IPS-15b (cell line): Measurements from ENCODE around the gene PRDM16.
"Not testable (repeated sequence)": the region's sequence is repeated elsewhere in the genome, so short reads cannot be mapped to it uniquely, and the experiment has no call there.

Experiments
- H3K27me3 ChIP-seq: one replicate; pipeline ENCODE4 v1.6.1; 2013; ENCODE audit warnings: low read length; ENCODE audit not compliant: control insufficient read depth, insufficient read depth
- H3K36me3 ChIP-seq: one replicate; pipeline ENCODE4 v1.6.1; 2013; ENCODE audit warnings: low read length; ENCODE audit not compliant: control insufficient read depth, insufficient read depth
- H3K4me1 ChIP-seq: one replicate; pipeline ENCODE4 v1.6.1; 2013; ENCODE audit warnings: mild to moderate bottlenecking, low read length; ENCODE audit not compliant: control insufficient read depth, insufficient read depth
- H3K4me3 ChIP-seq: one replicate; pipeline ENCODE4 v1.5.1; 2013; ENCODE audit warnings: low read depth, low read length
- H3K9ac ChIP-seq: one replicate; pipeline ENCODE4 v1.6.1; 2013; ENCODE audit warnings: low read depth, mild to moderate bottlenecking, low read length
- H3K9me3 ChIP-seq: one replicate; pipeline ENCODE4 v1.6.1; 2013; ENCODE audit warnings: mild to moderate bottlenecking, low read length; ENCODE audit not compliant: control insufficient read depth, insufficient read depth

Gene PRDM16

GRCh38 chr1:3282186-3282585 is 213.2 kb downstream of the PRDM16 start:
- H3K9ac ChIP-seq, result no peak overlapping the region
- H3K9me3 ChIP-seq, result no peaks in the 10 kb centered on the region
- no peaks in the 10 kb centered on the region for H3K36me3 ChIP-seq
- no peaks in the 10 kb centered on the region for H3K27me3 ChIP-seq
- H3K4me3 ChIP-seq, result no peak overlapping the region
- H3K4me1 ChIP-seq, result no peaks in the 10 kb centered on the region

DNA sequence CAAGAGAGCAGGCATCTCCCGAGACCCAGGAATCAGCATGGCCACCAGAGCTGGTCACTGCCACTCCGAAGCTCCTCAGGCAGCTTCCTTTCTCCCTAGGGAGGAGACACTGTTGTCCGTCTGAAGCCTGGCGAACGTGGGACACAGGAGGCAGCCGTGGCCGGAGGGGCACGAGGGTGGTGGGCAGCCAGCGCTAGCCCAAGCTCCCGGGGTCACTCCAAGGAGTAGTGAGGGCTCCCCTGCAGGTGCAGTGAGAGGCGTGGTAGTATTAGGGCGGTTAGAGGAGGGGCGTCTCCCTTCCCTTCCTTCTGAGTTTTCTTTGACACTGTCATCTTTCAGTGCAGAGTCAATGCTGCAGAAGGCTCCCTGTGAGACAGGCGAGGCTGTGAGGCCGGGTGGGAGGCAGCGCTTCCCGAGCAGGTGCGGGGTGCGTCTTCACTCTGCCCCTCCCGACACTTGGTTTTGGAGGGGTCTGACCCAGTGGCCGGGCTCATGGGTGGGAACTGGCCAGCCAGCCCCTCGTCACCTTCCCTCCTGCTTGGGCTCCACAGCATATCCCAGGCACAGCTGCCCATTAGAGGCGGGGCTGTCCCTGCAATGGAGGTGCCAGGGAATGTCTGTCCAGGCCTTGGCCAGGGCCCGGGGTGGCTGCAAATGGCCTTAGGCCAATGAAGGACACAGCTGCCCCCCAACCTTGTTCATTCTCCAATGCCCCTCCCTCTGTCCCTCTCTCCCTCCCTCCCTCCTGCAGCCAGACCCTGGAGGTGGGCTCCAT is 213.8 kb downstream of the PRDM16 start:
- Histone ChIP-seq H3K9ac (no peak overlapping the region), H3K36me3 (no peaks in the 10 kb centered on the region), H3K9me3 (no peaks in the 10 kb centered on the region), H3K4me3 (no peak overlapping the region), H3K4me1 (no peaks in the 10 kb centered on the region), H3K27me3 (no peaks in the 10 kb centered on the region)

DNA sequence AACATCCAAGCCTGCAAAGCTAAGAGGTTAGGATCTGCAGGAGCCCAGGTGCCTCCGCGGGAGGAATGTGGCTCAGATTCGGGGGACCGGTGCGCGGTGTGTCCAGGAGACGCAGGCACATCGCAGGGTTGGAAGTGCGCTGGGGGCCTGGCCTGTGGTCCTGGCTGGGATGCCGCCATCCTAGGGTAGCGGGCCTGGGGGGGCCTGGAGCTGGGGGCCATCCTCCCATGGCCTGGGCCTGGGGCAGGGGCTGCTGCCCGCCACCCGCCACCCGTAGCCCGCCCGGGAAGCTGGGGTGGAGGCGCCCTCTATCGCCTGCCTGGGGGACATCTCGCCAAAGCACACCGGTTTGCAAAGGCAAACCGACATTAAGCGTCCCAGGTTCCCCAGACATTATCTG is 214.8 kb downstream of the PRDM16 start:
- Histone ChIP-seq H3K9ac (no peak overlapping the region), H3K4me3 (no peak overlapping the region), H3K9me3 (no peaks in the 10 kb centered on the region), H3K4me1 (no peaks in the 10 kb centered on the region), H3K36me3 (no peaks in the 10 kb centered on the region), H3K27me3 (no peaks in the 10 kb centered on the region)

- H3K4me1 ChIP-seq, result no peaks in the 10 kb centered on the region
- H3K9ac ChIP-seq, result no peak overlapping the region
- H3K9me3 ChIP-seq, result no peaks in the 10 kb centered on the region
- no peak overlapping the region for H3K4me3 ChIP-seq
- no peaks in the 10 kb centered on the region for H3K36me3 ChIP-seq
- H3K27me3 ChIP-seq, result no peaks in the 10 kb centered on the region
Observed at GRCh38 chr1:3284691-3285090, 215.7 kb downstream of the PRDM16 start.

DNA sequence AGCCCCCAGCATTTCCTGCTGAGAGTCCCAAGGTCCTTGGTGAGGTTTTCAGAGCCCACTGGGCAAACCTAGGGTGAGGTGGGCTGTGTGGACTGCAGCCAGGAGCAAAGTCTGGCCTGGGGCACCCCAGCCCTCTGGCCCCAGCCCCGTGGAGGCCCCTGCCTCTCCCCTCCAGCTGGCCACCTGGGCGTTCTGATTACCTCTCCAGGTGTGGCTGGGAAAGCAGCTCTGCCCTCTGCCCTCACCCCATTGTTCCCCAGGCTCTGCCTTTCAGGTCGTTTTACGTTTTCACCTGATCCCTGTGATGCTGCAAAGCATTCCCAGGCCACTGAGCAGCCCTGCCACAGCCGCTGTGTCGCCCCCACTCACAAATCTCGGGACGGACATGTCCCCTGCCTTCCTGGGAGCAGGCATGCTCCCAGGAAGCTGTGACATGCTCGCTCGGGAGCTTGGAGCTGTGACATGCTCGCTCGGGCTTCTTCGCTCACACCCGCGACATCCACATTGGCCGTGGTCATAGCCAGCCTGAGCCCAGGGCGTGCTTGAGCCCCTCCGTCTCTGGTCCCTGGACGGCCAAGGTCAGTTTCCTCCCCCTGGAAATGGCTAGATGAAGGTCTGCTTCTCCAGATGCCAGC is 216.2 kb downstream of the PRDM16 start:
- H3K36me3 ChIP-seq, result no peaks in the 10 kb centered on the region
- no peaks in the 10 kb centered on the region for H3K4me1 ChIP-seq
- no peaks in the 10 kb centered on the region for H3K27me3 ChIP-seq
- H3K9me3 ChIP-seq, result no peaks in the 10 kb centered on the region
- H3K9ac ChIP-seq, result no peak overlapping the region
- no peak overlapping the region for H3K4me3 ChIP-seq

DNA sequence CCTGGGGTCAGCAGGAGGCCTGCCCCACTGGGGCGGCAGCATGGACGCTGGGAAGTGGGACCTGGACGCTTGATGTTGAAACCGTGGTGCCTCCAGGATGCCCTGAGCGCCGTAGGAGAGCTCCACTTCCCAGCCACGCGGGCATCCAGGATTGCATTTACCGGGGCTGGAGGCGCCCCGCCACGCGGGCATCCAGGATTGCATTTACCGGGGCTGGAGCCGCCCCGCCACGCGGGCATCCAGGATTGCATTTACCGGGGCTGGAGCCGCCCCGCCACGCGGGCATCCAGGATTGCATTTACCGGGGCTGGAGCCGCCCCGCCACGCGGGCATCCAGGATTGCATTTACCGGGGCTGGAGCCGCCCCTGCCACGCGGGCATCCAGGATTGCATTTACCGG is 218.1 kb downstream of the PRDM16 start:
- not testable (repeated sequence) for H3K9ac ChIP-seq, H3K9me3 ChIP-seq, H3K4me1 ChIP-seq, H3K36me3 ChIP-seq, H3K4me3 ChIP-seq, H3K27me3 ChIP-seq

DNA sequence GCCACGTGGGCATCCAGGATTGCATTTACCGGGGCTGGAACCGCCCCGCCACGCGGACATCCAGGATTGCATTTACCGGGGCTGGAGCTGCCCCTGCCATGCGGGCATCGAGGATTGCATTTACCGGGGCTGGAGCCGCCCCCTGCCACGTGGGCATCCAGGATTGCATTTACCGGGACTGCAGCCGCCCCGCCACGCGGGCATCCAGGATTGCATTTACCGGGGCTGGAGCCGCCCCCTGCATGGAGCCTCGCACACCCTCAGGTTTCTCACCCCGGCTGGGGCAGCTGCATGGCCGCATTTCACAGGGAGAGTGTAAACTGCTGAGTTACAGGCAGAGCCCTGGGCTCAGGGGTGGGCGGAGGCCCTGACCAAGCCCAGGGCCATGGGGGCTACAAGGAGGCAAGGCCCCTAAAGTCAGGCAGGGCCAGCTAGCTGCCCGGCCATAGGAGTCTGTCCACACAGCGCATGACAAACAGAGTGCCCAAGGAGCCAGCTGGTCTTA is 218.7 kb downstream of the PRDM16 start:
- Histone ChIP-seq H3K4me1 (no peaks in the 10 kb centered on the region), H3K36me3 (no peaks in the 10 kb centered on the region), H3K9ac (no peak overlapping the region), H3K9me3 (no peaks in the 10 kb centered on the region), H3K27me3 (no peaks in the 10 kb centered on the region), H3K4me3 (no peak overlapping the region)

DNA sequence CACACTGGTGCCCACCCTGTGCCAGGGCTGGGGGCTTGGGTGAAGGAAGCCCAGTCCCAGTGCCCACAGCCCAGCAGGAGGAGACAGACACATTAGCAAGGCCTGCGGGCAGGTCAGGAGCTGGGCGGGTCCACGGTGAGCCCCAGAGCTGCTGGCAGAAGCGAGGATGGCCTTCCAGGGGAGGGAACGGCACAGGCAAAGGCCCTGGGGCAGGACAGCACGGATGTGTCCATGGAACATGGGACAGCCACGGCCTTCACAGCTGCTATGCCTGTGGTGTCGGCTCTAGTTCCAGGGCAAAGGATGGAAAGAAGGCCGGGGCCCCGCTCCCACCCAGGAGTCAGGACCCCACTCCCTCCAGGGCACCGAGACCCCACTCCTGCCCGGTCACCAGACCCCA is 220.5 kb downstream of the PRDM16 start:
- no peaks in the 10 kb centered on the region for H3K9me3 ChIP-seq
- H3K9ac ChIP-seq, result no peak overlapping the region
- H3K4me1 ChIP-seq, result no peaks in the 10 kb centered on the region
- H3K36me3 ChIP-seq, result no peaks in the 10 kb centered on the region
- H3K27me3 ChIP-seq, result no peaks in the 10 kb centered on the region
- H3K4me3 ChIP-seq, result no peak overlapping the region

DNA sequence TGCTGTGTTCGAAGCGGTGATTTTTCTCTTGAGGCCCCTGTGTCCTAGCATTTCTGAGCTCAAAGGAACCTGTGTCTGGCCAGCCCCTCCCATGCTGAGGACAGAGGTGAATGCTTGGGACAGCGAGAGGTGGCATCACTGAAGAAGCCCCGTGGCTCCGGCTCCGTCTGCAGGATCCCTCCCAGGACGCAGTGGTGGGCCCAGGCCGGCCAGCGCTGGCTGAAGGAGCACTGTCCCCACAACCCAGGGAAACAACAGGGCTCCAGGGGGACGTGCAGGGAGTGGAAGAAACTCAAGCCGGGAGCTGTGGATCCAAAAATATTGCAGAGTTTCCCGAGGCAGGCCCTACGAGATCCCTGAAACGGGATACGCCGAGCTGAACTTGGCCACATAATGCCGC is 221.4 kb downstream of the PRDM16 start:
- Histone ChIP-seq H3K4me3 (no peak overlapping the region), H3K9ac (no peak overlapping the region), H3K9me3 (no peaks in the 10 kb centered on the region), H3K4me1 (no peaks in the 10 kb centered on the region), H3K36me3 (no peaks in the 10 kb centered on the region), H3K27me3 (no peaks in the 10 kb centered on the region)

GRCh38 chr1:3290915-3291314 is 221.9 kb downstream of the PRDM16 start:
- H3K9me3 ChIP-seq, result no peaks in the 10 kb centered on the region
- no peaks in the 10 kb centered on the region for H3K36me3 ChIP-seq
- no peaks in the 10 kb centered on the region for H3K27me3 ChIP-seq

DNA sequence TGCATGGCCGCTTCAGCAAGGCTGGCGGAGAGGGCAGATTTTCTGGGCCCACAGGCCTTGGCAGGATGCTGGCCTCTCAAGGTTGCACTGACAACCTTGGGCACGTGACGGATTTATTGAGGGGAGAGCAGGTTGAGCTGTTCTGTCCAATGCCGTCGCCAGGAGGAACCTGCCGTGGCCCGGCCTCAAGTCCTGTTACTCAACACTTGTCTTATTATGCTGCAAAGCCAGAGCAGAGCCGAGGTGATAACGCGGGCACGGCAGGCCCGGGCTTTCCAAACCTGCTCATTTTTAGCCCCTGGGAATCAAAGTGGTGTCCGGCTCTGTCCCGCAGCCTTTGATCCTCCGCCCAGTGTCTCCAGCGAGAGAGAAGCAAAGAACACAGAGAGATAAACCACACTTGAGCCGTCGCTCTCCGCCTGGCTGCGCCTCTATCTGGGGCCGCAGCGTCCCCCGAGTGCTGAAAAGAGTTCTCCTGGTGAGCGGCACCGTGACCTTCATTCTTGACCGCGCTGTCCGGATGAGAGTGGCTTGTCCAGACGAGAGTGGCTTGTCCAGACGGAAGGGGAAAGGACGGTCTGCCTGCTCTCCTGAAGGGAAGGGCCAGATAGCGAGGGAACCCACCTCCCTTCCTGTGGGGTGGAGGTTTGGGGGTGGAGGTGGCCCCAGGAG is 223.2 kb downstream of the PRDM16 start:
- Histone ChIP-seq H3K4me1 (no peaks in the 10 kb centered on the region), H3K9ac (no peak overlapping the region), H3K9me3 (no peaks in the 10 kb centered on the region), H3K27me3 (no peaks in the 10 kb centered on the region), H3K36me3 (no peaks in the 10 kb centered on the region), H3K4me3 (no peak overlapping the region)

More at GRCh38 chr1:3290915-3291314, 221.9 kb downstream of the PRDM16 start:
- Histone ChIP-seq H3K4me3 (no peak overlapping the region), H3K4me1 (no peaks in the 10 kb centered on the region), H3K9ac (no peak overlapping the region)
